Right forelimb (tissue), 1 donor: Measurements from ENCODE around the gene AP4S1.
A peak's percentile ranks its signal among the peaks of the same experiment; 100 is the strongest.
"Not testable (repeated sequence)": the region's sequence is repeated elsewhere in the genome, so short reads cannot be mapped to it uniquely, and the experiment has no call there.

Experiments
- DNase-seq: peaks from one replicate; pipeline ENCODE4 v3.0.0-alpha.2; 2018

AP4S1 gene

GRCh38 chr14:31009836-31010574 lies 15.4 kb upstream of the AP4S1 start:
- DNase-seq, result no peak

DNA sequence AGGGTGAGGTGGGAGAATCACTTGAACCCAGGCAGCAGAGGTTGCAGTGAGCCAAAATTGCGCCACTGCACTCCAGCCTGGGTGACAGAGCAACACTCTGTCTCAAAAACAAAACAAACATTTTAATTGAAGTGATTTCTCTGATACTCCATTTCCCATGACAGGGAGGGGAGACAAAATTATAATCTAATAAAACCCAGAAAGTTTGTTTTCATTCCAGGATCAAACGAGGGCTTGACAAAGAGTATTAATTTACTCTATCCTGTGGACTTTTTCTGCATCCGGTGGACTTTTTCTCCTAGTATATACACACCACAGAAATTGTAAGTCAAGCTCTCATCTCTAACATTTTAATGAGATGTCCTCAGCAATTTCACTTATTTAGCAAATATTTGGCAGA lies 14.5 kb upstream of the AP4S1 start:
- no peak for DNase-seq

GRCh38 chr14:31013841-31014240 lies 11.6 kb upstream of the AP4S1 start:
- no peak for DNase-seq

- DNase-seq, result no peak
Measured at GRCh38 chr14:31018057-31018645, 7.3 kb upstream of the AP4S1 start.

- DNase-seq, result no peak
Measured at GRCh38 chr14:31020834-31021575, 4.4 kb upstream of the AP4S1 start.

GRCh38 chr14:31021576-31021949 lies 3.9 kb upstream of the AP4S1 start:
- DNase-seq, result no peak

DNA sequence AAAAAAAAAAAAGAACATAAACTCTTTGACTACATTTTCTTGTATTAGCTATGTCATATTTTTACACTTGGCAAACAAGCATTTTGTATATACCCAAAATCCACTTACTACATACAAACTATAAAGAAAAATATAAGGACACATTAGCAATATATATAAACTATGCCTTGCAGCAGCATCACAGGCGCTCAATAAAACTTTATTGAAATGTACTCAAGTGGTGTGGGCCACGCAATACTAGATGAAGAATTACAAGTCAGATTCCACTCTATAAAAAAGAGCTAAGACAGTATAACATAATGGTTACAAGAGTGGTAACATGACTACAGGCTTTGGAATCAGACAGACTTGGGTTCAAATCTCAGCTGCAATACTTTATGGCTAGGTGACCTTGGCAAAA lies 3.1 kb upstream of the AP4S1 start:
- no peak for DNase-seq

DNA sequence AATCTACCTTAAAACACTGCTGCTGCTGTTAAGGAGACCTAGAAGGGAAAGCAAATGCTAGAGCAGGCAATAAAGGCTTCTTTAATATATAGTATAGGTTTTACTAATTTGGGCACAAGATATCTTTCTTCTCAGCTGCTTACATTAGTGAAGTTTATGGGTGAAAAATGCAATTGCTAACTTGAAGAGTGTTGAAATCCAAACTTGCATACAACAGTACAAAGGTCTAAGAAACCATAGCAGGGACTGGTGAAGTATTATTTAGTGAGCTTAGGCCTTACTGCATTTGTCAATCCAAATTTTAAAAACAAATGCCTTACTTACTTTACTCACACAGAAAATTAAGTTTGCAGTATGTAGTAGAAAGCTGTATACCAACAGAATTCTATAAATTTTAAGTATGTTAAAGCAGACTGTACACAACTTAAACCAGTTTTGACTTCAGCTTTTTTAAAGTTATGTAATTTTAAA lies 1.4 kb upstream of the AP4S1 start:
- no peak for DNase-seq

DNA sequence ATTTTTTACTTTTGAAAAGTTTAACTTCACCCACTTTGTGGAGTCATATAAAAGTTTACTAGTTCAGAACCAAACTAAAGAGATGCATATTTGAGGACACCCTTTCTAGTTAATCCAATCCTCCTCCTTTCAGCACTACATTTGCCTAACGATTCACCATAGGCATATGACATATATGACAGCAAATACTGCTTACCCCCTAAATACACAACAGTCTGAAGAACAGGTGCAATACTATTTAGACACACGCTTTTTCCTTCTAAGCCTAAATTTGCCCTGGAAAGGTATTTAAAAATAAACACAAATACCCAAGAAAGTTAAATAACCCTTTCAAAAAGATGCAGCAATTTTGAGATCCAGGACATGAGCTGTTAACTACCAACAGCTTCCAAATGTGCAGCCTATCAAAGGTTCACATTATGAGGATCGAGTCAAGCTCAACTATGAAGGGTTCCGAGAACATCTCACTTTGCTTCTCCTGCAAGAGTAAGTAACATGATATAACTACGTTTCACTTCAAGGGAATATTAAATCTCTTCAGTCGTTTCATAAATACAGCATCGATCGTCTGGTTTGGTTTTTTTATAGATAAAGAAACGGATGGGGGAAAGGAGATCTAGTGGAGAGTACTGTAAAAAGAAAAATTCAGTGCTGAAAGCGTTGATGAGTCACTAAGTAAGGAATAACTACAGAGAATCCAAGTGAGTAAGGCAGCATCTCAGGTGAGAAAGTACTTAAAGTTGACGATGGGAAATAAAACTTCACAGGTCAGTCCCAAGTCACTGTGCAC lies 677 bp upstream of the AP4S1 start:
- no peak for DNase-seq

- DNase-seq, result no peak
Measured at GRCh38 chr14:31026077-31026449, 614 bp downstream of the AP4S1 start, which contains the start of gene STRN3. Gene STRN3 (minus strand): TSS chr14:31026379. CDS start chr14:31026185, 194 bp downstream.

DNA sequence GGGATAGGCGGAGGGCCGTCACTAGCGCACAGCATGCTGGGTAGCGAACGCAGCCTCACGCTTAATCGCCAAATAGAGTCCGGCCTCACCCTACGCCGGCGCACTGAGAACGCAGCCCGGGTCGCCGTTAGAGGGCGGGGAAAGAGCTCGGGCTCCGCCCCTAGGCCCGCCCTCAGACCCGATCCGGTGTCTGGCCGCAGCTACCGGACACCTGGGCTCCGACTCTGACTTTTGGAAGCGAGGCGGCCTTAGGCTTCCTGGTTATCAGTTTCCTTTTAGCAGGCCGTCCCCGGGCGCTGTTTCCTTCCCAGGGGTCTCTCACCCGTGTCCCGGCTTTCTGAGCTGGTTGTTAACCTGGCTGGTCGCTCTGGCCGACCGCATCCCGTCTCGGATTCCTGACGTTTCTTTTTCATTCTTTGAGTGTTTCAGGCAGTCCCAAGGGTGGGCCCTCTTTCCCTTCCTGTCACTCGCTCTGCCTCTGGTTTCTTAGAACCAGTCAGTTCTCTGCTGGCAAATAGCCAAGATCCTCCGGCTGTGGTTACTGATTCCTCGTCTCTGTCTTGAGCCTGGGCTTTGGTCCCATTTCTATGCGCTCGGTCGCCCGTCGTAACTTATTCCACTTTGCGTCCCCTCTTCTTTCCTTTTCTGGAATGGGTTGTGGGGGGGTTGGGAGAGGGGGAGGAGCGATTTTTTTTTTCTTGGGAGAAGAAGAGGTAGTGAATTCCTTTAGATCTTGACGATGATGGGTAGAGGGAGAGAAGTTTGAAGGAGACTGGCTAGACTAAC lies 1.2 kb downstream of the AP4S1 start:
- peak; percentile 97 for DNase-seq

DNA sequence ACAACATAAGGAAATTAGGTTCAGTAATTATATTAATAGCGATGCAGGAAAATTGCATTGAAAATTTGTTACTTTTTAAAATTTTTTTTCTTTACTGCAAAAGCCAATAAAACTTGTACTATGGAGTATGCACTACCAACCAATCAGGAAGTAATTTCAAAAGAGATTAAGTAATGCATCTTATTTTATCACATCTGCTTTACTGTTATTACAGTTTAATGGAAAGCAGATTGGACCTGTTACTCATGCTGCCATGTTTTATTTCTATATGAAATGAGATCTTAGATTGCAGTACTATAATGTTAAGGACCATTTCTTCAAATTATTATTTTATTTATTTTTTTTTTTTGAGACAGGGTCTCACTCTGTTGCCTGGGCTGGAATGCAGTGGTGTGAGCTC lies 2.4 kb downstream of the AP4S1 start:
- DNase-seq, result no peak

DNA sequence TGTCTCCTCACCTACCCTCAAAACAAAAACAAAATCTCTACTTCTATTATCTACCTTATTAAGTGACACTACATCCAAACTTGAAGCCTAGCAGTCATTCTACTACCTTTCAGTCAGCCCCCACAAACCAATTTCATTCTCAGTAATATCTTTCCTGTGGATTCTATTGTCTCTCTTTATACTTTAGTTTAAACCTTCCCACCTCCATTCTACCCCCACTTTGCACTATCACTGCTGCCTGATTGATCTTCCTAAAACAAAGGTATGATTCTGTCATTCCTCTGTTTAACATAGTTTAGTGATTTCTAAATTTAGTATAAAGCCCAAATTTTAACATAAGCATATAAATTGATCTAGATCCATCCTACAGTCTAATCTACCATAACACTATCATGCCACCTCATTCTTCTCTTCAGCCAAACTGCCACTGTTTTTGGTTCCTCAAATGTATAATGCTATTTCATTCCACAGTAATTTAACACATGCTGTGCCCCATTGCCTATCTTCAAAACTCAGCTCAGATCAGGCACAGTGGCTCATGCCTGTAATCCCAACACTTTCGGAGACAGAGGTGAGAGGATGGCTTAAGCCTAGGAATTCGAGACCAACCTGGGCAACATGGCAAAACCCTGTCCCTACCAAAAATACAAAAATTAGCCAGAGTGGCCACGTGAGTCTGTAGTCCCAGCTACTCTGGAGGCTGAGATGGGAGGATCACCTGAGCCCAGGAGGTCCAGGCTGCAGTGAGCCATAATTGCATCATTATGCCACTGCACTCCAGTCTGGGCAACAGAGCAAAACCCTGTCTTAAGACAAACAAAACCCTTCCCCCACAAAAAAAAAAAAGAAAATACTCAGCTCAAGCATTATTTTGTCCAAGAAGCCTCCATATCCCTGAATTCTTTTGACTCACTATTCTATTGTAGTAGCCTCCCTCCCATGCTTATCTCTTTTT lies 3.8 kb downstream of the AP4S1 start:
- no peak for DNase-seq

- DNase-seq, result no peak
Measured at GRCh38 chr14:31030469-31030868, 5.0 kb downstream of the AP4S1 start.

DNA sequence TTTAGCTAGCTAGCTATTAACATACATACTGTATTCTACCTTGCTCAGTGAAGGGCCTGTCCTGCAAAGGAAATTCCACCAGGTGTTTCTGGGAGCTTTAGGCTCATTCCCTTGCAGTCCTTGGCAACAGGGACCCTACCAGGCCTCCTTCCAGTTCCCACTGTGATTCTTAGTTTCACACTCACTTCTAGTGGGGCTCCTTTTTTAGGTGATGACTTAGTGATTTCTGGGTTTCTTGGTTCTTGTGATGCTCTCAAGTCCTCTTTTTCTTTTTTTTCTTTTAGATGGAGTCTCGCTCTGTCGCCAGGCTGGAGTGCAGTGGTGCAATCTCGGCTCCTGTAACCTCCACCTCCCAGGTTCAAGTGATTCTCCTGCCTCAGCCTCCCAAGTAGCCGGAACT lies 11.1 kb downstream of the AP4S1 start:
- DNase-seq, result no peak

- no peak for DNase-seq
Measured at GRCh38 chr14:31037709-31038221, 12.3 kb downstream of the AP4S1 start.

DNA sequence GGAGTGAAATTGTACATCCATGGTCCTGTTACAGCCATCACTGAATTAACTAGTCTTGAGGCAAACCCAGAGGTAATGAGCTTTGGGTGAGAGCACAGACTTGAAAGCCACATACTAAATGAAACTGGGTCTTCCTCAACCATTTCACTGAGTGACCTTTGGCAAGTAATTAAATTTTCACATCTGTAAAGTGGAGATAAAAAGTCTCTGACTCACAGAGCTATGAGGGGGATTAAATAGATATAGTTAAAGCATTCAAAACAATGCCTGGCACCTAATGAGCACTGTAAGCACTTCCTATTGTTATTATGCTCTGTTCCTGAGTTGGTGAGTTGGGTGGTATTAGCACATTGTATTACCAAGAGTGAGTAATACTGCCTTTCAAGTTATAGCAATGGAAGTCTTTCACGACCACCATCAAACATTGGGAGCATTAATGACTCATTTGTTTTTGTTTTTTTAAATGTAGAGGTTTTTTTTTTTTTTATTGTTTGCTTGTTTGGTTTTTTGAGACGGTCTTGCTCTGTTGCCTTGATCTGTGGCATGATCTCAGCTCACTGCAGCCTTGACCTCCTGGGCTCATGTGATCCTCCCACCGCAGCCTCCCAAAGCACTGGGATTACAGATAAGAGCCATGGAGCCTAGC lies 13.2 kb downstream of the AP4S1 start:
- no peak for DNase-seq

GRCh38 chr14:31042300-31042699 lies 16.9 kb downstream of the AP4S1 start:
- no peak for DNase-seq

DNA sequence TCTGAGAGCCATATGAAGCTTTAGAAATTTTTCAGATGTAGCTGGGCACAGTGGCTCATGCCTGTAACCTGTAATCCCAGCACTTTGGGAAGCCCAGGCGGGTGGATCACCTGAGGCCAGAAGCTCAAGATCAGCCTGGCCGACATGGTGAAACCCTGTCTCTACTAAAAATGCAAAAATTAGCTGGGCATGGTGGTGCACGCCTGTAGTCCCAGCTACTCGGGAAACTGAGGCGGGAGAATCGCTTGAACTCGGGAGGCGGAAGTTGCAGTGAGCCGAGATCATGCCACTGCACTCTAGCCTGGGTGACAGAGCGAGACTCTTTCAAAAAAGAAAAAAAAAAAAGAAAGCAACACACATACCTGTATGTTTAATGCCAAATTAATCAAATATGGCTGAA lies 17.4 kb downstream of the AP4S1 start:
- not testable (repeated sequence) for DNase-seq

GRCh38 chr14:31043379-31043778 lies 17.9 kb downstream of the AP4S1 start:
- no peak for DNase-seq
